Measurements from ENCODE around the gene RIMS1. TPM values are rescaled to one million over a fixed set of nuclear protein-coding genes. Genes with fewer than 3 reads are reported as not detected.
A peak's percentile ranks its signal among the peaks of the same experiment; 100 is the strongest.
"Not testable (repeated sequence)": the region's sequence is repeated elsewhere in the genome, so short reads cannot be mapped to it uniquely, and the experiment has no call there.

Gene RIMS1
- polyA plus RNA-seq, 10 donors, result 0.18 to 1.5 (median 0.94) TPM

DNA sequence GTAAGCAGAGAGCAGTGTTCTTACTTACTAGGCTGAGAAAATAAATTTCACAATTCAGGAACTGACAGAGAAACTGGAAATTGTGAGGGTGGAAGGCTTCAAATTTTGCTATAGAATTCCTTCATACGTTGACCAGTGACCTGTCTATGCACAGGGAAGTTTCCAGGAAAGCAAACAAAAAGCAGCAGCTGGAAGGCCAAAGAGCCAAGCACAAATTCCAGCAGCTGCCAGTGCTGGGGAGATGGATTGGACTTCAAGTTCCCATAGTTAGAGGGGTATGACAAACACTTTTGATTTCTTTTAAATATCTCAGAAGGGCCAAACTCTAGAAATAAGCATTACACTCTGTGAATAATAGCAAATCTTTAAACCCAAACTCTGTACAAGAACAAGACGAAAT lies 436.4 kb downstream of the RIMS1 start:
- peak in 2 of 3 donors; percentile 28 to 40 for DNase-seq

DNA sequence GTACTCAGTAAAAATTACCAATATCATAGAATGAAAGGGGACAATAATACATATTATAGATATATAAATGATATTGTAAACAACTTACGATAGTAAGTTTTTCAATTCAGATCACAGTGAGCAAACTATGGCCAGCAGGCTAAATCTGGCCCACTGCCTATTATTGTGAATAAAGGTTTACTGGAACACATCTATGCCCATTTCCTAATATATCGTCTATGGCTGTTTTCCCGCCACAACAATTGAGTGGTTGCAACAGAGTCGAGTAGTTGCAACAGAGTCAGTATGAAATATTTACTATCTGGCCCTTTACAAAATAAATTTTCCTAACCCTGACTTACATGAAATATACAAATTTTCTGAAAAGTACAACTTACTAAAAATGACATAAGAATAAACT lies 438.2 kb downstream of the RIMS1 start:
- DNase-seq, result no peak

DNA sequence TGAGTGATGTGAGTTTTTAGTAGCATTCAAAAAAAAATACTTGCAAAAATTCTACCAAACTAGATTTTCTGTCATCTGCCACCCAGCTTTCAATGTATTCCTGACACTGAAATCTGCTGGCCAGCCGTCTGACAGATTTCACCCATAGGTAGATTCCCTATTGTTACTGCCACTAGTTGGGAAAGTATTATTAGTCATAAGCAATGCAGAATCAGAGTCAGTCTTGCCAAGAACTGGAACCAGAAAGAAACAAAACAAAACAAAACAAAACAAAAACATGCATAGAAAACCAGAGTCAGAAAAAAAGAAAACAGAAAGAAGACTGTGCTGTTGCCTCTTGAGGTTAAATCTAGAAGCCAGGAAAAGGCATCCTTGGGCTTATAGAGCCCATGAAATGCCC lies 442.4 kb downstream of the RIMS1 start:
- DNase-seq, result no peak

DNA sequence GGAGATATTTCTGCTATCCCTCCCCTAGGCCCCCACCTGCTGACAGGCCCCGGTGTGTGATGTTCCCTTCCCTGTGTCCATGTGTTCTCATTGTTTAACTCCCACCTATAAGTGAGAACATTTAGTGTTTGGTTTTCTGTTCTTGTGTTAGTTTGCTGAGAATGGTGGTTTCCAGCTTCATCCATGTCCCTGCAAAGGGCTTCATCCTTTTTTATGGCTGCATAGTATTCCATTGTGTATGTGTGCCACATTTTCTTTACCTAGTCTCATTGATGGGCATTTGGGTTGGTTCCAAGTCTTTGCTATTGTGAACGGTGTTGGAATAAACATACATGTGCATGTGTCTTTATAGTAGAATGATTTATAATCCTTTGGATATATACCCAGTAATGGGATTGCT lies 448.9 kb downstream of the RIMS1 start:
- DNase-seq, result not testable (repeated sequence)

DNA sequence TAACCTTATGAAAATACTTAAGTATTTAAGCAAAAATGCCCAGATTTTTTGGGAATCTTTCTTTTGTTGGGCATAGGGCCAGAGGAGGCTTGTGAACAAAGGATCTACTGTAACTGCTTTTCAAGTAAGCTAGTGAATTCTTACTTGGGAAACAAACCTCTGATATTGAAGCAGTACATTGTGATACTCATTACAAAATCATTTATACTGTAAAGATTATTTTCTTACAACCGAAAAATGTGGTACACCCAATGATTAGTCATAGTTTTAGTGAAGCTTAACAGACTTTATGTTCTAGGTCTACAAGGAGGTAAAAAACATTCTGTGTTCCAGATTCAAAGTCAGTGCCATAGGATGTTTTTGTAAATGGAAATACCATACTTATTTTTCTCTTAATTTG lies 462.6 kb downstream of the RIMS1 start:
- DNase-seq, result peak in 1 of 3 donors; percentile 7

DNA sequence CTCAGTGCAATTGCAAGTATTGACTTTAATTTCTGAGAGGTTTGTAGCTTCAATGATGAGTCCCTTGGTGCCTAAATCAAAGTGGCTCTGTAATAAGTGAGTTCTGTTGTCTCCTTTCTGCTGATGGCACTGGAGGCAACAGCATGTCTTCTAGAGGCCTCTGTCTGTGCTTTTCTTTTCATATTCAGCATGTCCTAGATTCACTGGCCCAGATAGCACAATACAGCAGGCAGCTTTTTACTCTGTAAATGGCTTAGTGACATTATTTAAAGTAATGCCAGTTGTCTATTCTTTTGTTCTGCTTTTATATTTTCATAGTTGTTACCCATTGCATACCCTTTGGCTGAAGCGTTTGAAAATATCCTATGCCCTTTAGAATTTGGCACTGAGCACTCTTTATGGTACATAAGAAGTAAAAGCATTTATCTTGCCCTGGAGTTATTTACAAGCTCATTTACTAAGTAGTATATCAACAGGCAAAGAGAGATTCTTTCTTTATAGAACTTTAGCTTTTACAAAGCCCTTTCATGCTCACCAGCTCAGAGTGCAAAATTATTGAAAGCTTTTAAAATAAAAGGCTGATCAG lies 464.0 kb downstream of the RIMS1 start:
- DNase-seq, result no peak

DNA sequence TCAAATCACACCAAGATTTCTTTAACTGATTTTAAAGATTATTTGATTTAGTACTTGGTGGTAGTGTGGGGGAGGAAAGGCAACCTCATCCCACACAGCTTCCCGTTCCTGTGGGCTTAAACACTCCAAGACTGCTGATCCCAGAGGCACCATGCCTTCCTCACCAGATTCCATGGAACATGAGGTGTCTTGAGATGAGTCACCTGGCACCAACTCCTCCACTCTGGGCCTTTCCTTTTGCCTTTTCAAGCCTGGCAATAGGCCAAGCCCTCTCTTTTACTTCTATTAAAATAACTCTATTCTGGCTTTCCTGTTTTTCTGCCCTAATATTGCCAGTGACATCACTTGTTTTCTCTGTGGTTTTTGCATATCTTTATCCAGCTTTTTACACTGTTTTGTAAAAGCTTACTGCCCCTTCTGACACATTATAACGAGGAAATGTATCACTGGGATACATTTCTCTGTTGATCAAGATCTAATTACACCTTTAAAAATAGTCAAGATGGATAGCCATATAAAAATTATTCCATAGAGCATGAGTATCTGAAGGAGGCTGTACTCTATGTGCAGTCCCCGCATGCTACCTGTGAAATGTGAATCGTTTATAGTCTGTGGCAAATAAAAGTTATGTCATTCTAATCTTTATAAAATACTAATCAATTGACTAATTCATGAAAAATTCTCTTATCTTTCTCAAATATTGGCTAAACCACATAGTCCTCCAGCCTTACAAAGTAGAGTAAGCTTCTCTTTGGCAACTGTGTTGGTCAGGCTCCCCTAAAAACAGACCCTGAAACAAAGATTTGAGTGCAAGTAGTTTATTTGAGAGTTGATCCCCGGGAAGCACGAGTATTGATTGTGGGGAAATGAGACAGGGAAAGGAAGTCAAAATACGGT lies 477.7 kb downstream of the RIMS1 start:
- peak; percentile 5 to 94 (median 16) for DNase-seq

DNA sequence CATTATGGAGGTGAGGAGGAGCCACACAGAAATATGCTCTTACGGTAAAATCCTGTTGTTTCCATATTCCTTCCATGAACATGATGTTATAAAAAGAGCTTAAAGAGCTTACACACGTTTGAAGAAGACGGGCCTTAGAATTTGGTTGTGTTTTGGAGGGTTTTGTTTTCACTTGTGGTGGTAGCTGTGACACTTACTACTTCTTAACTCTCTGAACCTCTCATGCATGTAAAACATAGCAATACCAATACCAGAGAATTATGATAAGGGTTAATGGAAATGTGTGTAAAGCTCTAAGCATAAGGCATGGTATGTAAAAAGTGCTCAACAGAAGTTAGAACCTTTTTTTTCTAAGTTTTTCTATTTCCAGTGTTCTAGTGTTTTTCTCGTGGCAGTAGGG lies 479.4 kb downstream of the RIMS1 start:
- no peak for DNase-seq

DNA sequence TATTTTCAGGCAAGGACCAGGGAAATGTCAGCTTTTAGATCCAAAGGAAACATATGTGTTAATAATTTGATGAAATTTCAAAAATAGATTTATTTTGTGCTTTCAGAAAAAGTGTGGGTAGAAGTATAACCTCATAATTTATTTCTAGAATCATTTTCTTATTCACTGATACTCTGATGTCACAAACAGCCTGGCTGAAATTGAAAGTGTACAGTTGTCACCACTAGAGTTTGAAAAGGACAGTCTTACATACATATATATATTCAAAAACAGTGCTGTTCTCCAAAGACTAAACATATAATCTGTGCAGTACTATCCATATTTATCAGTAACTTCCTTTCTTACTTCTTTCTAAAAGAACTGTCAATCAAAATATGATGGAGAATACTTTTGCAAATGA lies 481.1 kb downstream of the RIMS1 start:
- no peak for DNase-seq

DNA sequence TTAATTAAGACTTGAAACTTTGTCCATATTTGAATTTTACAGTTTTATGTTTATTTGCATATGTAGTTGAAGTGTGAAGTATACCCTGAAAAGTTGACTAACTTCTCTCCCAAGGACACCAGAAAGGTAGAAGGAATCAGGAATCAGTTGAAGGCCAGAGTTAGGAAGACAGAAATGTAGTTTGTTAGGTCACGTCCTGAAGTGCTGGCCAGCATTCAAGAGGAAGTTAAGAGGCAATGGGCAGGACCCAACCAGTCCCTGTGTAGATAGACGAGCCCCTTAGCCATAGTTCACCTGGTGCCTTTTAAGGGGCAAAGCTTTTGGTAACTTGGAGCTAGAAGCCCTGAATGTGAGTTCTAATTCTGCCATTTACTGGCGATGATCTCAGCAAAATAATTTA lies 485.1 kb downstream of the RIMS1 start:
- DNase-seq, result no peak

DNA sequence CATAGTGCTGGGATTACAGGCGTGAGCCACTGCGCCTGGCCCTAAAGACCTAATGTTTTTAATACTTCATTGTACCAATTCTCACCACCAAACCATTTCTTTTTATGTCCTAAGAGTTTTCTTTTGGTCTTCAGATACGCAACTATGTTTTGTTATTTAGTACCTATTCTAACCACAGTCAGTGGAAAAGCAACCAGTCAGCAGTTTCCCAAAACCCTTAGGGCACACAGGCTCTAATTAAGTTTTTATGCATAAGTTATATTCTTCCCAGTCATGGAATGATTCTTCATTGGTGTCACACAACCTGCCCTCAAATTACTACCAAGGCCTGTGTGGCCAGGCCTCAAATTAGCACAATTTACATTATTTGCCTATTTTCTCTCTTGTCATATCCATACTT lies 487.8 kb downstream of the RIMS1 start:
- no peak for DNase-seq

DNA sequence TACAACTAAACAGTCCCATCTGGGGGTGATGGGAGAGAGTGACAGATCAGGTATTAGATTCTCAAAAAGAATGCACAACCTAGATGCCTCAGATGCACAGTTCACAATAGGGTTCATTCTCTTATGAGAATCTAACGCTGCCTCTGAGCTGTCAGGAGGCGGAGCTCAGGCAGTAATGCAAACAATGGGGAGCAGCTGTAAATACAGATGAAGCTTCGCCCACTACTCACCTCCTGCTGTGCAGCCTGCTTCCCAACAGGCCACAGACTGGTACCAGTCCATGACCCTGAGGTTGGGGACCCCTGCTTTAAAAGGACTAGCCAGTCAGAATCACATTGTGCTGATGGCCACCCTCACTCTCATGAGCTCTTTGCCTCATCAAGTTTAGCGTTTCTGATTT lies 488.5 kb downstream of the RIMS1 start:
- DNase-seq, result no peak

DNA sequence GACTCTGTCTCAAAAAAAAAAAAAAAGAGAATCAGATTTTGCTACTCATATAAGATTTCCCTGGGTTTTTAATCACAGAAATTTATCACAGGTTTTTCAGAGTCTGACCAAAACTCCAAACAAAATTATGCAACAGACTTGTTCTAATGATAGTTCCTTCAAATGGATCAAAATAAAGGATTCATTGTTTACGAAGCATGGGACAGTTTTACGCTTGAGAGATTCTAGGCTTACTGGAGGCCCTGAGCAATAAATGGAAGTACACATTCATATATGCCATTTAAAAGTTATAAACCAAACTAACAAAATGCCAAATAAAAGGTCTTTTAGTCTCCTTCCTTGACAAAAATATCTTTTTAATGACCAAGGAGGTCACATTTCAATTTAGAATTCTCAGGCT lies 490.4 kb downstream of the RIMS1 start:
- DNase-seq, result no peak

DNA sequence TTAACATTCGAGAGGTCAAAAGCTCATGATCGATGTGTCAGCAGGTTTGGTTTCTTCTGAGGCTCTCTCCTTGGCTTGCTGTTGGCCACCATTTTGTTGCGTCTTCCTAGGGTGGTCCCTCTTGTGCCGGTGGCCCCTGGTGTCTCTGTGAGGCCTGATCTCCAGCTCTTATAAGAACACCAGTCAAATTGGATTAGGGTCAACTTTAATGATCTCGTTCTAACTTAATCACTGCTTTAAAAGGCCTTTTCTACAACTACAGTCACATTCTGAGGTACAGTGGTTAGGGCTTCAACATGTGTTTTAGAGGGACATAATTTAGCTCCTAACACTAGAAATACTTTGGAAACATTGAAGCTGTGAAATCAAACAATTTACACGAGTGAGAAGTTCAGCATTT lies 494.7 kb downstream of the RIMS1 start:
- no peak for DNase-seq

DNA sequence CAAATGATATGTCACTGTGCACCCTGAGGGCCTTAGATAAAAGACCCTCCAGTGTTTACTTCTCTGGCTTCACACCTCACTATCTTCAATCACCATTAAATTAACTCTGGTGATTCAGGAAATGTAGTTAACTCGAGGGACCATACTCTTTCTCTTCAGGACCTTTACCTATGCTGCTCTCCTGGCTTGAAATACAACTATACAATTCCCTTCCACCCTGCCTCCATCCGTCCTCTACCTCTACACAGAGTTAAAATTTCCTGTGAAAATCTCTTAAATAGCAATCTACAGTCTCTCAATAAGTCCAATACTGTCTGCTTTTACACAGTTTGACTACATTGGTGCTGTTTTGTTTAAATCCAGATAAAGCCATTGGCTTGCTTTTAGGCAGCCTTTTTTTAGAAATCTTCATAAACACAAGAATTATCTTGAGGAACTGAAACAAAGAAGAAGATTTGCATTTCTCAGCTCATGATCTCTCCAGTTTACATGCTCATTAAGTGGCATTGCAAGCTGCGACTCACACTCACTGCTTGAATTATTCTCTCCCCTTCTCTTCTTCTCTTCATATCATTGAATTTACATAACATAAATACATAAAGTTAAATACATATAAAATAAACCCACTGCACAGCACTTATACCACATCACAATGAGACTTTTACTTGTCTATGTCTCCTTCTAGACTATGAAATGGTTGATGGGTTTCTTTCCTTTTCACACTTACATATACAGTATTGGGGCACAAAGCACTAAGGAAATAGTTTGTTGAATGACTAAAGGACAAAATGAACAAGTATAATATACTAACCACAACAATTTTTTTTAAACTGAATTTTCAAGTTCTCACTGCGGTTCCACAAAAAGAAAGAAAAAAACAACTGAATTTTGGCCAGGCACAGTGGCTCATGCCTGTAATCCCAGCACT lies 496.5 kb downstream of the RIMS1 start:
- DNase-seq, result no peak

DNA sequence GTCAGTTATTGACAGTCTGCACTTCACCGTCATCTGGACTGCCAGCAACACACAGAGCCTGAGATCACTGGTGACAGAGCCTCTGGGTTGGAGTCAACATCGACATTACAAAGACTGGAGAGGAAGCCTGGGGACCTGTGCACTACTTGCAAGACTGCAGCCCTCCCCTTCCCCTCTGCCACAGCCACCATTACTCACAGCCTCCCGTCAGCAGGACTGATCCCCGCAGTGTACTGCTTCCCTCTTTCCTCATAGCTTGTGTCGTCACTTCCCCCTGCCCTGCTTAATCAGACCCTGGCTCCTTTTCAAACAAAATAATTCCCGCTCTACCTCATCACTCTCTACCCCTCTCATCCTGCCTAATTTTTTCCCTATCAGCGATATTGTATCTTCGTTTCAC lies 500.0 kb downstream of the RIMS1 start:
- DNase-seq, result no peak

DNA sequence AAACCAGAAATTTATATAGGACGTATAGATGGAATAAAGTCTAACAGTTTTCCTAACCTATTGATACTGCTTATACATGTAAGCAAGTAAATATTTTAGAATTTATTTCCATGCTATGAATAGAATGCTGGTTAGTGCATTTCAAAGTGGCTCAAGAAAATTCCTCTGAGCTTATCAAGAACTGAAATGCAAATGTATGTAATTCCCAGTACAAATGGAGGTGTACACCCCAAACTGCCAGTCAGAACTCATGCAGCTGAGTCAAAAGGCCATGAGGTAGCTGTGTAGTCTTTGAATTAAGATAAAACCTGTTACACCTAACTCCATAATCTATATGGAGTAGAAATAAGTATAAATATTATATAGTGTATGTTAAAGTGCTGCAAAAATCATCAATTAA lies 503.3 kb downstream of the RIMS1 start:
- DNase-seq, result no peak

DNA sequence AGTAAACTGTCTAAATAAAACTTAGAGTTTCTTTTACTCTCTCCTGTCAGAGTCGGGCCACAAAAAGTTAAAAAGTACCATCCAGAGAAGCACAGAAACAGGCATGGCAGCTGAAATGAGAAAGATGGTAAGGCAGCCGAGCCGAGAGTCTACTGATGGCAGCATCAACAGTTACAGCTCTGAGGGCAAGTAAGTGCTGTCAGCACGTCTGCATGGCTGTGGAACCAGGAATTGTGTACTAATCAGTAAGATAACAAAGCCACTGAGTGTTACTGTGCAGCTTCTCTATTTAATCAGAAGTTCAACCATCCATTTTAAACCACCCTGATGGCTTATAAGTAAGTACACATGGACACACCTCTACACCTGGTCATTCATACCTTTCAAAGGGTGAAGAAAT lies 504.2 kb downstream of the RIMS1 start:
- no peak for DNase-seq

DNA sequence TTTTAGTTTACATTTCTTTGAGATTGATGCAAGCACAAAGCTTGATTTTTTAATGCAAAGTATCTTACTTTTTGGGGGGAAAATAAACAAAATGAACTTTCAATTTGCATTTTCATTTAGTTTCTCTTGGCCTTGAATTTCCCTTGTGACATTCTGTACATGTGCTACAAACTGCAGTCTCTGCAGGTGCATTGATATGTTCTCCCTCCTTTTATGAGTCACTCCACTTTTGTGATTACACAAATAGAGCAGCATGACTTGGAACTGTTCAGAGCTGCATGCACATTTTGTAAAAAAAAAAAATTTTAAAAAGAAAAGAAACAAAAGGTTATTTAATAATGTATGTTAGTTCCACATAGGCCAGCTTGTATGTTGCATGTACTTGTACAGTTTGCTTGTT lies 515.5 kb downstream of the RIMS1 start:
- DNase-seq, result no peak

DNA sequence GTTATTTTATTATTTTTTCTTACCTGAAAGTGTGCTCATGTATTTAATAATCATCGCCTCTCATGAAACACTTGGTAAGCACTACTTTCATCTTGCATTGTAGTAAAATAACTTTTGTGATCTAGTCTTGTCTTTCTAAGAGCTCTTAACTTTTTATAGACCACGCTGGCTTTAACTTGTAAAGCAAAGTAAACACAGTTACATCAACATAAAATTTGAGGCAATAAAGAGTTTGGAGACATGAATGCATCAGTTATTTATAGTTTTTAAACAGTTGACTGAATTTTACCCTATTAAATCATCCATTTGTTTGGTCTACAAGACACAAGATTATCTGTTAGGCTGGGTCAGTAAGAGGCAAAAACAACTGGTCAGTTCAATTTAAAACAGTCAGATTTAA lies 517.1 kb downstream of the RIMS1 start:
- DNase-seq, result no peak

DNA sequence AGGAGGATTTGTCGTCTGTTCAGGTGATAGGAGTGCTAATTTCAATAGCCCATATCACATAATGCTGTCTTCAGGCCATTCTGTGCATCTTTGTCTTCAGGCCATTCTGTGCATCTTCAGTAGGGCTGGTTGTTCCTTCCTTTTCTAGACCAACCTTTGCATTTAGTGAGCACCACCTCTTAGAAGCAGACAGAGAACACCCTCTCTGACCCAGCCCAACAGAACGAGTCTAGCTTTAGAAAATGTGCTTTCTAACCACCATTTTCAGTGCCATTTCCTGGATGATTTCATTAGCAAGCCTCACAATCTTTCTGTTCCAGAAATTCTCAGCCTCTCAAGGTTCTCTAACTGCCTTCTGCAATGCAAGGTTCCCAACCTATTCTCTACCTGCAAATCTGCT lies 520.2 kb downstream of the RIMS1 start:
- no peak for DNase-seq

DNA sequence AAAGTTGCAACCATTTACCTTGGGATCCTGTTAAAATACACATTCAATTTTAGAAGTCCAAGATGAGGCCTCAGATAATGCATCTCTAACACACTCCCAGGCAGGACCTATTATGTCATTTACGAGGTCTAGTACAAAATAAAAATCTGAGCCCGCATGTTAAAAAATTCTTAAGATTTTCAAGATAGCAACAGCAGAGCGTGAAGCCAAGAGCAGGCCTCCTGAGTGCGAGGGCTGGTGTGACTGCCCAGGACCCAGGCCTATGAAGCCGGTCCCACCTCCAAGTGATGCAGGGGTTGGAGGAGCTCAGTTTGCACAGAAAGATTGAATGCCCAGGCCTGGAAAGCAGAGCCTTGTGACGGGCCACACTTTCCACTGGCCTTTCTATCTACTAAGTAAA lies 524.4 kb downstream of the RIMS1 start:
- DNase-seq, result no peak
